Head of caudate nucleus (tissue), 42 donors: ENCODE measurements around the gene CSAD.
A peak's percentile ranks its signal among the peaks of the same experiment; 100 is the strongest.

Source experiments
- DNase-seq, 42 donors: peaks; one replicate each; pipeline versions ENCODE4 v3.0.0 to v3.0.0-alpha.2; 2020 to 2021; ENCODE audit warnings: mixed read lengths in 7 of 42
- intact Hi-C: fragments of 100-400 bp; cut with DNase I; formaldehyde crosslinking; loops from one replicate; pipeline ENCODE4 v1.15.0; 2022

Gene CSAD

DNA sequence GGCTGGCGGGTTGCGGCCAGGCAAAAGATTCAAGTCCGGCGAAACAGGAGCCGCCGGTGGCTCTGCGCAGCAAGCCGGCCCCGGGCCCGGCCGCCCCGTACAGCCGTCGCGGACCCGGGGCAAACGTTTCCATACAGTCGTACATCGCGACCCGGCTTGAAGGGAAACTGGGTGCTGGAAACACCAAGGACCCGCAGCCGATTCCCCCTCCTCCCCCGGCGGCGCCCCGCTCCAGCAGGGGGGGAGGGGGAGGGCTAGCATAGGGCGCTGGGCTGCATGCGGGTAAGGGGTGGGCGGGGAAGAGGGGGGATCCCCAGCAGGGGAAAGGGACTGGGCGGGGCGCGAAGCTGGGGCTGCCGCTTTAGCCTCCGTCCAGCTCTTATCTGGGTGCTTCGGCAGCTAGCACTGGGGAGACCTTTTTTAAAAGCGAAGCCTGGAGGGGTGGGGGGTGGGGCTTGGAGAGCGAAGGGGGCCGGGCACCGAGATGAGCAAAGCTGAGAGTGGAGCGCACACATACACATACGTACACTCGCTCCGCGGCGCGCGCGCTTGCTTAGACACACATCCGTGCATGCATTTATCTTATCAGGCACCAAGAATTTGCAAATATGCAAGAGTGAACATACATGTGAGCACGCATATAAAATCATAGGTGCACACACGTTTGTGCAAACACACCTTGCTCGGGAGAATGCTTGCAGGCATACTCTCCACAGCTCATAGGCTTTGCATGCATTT is 39.4 kb upstream of the CSAD start:
- DNase-seq, result peak in 41 of 42 donors; percentile 50 to 91 (median 77)
- intact Hi-C loops, result loop anchor here (10.0 kb wide), 1 partner anchor 105 kb away; the partner anchor contains the start of gene AAAS

DNA sequence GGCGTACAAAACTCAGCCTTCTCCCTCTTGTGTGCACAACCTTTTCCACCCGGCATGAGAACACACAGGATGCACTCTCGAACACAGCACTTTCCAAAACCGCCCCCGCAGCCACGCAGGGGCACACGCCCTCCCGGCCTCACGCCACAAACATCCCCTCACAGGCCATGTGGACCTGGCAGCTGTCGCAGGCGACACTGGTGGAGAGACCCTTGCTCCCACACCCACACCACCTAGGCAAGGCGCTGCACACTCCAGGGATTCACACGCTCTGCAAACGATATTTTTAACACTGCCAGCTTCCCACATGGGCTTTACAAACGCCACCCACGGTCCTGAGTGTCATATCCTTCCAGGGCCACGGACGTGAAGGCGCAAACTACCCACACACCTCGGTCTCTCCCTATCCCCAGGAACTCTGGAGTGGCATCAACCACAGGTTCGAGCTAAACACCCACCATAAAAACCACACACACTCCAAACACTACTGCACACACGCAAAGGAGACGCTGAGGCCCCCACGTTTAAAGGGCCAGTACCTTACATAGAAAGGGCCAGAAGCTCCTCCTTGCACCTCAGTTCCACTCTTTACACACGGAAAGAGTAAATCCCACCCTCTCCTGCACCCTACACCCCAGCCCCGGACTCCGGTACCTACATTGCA is 38.7 kb upstream of the CSAD start:
- DNase-seq, result peak in 14 of 42 donors; percentile 22 to 56 (median 36)
- intact Hi-C loops, result loop anchor here (10.0 kb wide), 1 partner anchor 105 kb away; the partner anchor contains the start of gene AAAS

DNA sequence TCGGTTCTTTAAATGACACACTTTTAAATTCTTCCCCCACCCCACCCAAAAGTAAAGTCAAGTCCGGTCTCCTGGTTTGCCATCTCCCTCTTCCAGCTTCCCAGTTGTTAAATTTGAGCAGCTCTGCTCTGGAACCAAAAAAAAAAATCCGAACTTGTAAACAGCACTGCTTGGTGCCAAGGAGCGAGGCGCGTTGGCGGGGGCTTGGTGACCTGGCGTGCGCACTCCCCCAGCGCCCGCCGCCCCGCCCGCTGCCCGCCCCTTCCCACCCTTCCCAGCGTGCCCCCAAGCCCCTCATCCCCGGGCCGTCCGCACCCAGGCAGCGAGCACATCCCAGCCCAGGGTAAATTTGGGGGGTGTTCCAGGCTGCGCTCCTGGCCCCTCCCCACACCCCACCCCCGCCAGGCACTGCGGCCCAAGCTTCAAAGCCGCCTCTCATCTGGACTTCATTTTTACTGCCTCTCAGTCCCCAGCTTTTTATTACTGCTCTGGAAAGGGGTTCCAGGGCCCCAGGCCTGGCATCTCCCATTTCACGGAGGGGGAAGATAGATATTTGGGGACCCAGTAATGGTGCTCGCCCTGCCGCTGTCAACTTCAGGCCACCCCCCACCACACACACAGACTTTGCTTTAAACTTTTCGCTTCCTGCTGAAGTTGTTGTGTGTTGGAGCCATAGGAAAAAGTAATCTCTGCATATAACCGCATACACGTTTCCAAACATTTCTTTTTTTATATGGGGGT is 38.0 kb upstream of the CSAD start:
- peak in 2 of 42 donors; percentile 17 to 23 for DNase-seq
- intact Hi-C loops, result loop anchor here (10.0 kb wide), 1 partner anchor 106 kb away; the partner anchor contains the start of gene AAAS

DNA sequence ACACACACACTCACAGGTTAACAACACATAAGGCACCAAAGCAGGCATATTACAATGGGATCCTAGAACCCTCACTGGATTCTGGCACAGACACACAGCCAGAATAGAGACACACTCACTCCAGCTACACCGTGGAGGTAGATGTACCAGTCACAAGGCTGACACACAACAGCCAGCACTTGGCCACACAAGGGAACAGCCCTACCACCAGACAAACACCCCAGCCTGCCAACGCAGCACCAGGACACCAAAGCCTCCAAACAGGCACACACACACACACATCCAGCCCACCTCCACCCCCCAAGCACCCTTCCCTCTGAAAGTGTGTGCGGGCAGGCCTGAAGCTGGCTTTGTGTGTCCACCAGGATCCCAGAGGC is 37.2 kb upstream of the CSAD start:
- DNase-seq, result no peak
- intact Hi-C loops, result loop anchor here (10.0 kb wide), 1 partner anchor 107 kb away; the partner anchor contains the start of gene AAAS

DNA sequence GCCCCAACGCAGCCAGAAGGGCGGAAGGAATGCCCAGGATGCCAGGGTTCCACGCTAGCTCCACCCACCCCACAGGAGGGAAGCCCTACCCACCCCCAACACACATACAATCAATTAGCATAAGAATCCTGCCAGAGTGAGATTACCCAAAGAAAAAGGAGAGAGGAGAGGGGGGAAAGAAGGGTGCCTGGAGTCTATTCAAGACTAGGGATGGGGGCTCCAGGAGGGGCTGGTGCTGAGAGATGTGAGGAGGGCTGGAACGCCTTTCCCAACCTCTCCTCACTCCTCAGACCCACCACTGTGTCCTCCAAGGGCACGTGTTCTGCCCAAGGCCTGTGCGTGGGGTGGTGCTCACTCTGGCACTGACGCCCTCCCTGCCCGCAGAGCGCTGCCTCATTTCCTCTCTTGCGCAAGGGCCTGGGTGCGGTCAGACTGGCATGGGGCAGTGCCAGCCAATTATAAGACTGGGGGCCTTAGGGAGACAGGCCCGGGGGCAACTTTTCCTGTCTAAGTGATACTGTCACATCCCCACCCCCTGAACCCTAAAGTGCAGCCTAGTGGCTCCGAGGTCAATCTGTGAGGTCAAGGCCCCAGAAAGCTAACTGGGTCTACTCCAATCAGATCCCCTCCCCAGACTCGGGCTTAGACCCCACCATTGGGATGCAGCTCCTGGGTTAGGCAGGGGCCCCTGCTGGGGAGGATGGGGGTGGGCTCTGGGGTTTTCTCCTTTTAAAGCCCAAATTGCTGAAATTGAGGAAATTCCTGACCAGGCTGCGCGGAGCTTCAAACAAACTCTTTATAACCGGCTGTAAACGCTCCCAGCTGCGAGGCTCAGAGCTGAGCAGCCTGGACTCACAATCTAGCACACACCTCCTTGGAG is 36.6 kb upstream of the CSAD start:
- DNase-seq, result peak in 2 of 42 donors; percentile 27 to 52
- intact Hi-C loops, result loop anchor here (10.0 kb wide), 1 partner anchor 108 kb away; the partner anchor contains the start of gene AAAS

DNA sequence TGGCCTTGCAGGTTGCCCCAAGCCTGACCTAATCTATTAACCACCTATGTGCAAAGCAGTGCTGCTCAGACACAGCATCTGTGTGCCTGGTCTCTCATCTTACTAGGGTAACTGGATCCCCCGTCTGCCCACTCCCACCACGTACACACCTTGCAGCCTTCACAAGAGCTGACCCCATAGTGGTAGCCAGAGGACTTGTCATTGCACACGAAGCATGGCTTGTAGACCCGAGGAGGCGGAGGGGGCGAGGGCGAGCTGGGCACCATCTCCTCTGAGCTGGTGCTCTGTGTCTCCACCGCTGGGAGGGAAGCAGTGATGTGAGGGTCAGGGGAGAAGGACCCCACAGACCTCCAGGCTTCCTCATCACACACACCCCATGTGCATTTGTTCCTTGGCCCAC is 34.8 kb upstream of the CSAD start:
- intact Hi-C loops, result loop anchor here (10.0 kb wide), 1 partner anchor 109 kb away; the partner anchor contains the start of gene AAAS
- peak in 1 of 42 donors; percentile 18 for DNase-seq

DNA sequence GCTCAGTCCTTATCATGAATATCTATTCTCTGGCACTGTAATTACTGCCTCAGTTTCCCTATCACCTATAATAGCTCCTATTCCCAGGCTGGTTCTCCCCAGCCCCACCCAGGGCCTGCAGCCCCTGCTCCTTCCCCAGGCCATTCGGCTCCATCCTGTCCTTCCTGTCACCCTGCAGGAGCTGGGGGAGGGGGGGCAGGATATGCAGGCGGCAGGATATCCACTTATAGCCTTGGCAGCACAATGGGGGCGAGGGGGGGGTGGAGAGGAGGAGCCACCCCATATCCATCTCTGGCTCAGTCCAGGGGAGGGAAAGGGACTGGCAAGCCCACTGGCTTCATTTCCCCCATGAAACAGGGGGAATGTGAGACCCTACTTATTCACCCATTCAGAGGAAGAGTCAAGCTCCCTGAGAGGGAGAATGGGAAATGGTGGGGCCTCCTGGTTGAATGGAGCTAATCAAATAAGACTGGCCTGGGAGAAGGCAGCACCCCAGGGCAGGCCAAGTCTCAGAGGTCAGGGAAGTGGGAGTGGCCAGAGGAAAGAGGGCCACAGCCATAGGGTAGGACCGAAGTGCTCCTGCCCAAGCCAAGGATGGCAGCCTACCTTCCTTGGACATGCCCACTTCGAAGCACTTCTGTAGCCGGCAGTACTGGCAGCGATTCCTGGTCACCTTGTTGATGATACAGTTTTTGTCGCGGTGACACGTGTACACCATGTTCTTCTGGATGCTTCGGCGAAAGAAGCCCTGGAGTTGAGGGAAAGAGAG is 34.1 kb upstream of the CSAD start:
- peak in 1 of 42 donors; percentile 28 for DNase-seq
- intact Hi-C loops, result loop anchor here (5.0 to 10.0 kb wide), 3 partner anchors 37 to 110 kb away; partner anchors contain the start of genes AAAS and ESPL1

DNA sequence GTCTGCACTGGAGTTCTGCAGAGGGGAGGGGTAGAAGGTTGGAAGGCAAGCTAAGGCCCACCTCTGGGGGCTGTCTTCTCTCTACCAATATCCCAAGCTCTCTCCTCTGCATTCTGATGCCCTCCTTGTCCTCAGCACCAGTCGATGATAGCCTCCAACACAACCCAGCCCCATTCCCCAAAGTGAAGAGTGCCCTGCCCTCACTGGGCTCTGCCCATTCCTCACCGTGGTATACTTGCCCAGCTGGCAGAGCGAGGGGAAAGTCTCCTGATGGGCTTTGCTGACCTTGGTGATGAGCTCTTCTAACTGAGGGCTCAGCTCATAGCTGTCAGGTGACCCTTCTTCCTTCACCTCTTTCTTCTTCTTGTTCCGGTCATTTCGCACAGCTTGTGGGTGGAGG is 33.5 kb upstream of the CSAD start:
- no peak for DNase-seq
- intact Hi-C loops, result loop anchor here (5.0 to 10.0 kb wide), 3 partner anchors 38 to 111 kb away; partner anchors contain the start of genes AAAS and ESPL1

DNA sequence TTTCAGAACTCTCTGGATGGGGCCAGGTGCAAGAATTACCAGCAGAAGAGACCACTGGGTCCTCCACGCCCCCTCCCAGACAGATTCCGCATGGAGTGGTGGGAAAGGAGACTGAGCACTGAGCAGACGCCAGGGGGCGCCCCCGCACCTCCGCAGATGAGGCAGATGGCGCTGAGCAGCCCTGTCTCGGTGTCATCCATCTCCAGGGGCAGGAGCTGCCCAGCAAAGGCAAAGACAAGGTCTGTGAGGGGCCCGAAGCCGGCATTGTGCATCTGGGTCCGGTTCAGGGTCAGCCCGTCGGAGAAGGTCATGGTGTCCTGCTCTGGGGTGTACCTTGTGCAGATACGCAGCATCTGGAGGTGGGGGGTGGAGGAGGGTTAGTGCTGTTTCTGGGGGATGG is 32.6 kb upstream of the CSAD start:
- DNase-seq, result peak; percentile 81 to 97 (median 91)
- intact Hi-C loops, result loop anchor here (2.0 to 10.0 kb wide), 4 partner anchors 39 to 111 kb away; partner anchors contain the start of genes AAAS and ESPL1

DNA sequence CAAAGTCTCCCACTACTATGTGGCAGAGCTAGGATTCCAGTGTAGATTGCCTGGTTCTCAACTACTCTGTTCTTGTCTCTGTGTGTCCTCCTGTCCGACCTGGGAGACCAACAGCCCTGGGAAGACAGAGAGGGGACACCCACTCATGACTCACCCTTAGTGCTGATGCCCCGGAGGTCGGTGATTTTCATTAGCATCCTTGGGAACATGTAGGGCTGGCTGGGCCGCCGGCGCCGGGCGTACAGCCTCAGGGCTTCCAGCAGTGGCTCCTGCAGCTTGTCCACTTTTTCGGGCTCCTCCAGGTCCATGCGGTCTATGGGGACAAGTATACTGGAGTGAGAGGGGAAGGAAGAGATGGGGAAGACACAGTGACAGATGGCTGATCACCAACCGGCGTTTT is 32.2 kb upstream of the CSAD start:
- intact Hi-C loops, result loop anchor here (2.0 to 10.0 kb wide), 4 partner anchors 39 to 112 kb away; partner anchors contain the start of genes AAAS and ESPL1
- peak in 1 of 42 donors; percentile 31 for DNase-seq

DNA sequence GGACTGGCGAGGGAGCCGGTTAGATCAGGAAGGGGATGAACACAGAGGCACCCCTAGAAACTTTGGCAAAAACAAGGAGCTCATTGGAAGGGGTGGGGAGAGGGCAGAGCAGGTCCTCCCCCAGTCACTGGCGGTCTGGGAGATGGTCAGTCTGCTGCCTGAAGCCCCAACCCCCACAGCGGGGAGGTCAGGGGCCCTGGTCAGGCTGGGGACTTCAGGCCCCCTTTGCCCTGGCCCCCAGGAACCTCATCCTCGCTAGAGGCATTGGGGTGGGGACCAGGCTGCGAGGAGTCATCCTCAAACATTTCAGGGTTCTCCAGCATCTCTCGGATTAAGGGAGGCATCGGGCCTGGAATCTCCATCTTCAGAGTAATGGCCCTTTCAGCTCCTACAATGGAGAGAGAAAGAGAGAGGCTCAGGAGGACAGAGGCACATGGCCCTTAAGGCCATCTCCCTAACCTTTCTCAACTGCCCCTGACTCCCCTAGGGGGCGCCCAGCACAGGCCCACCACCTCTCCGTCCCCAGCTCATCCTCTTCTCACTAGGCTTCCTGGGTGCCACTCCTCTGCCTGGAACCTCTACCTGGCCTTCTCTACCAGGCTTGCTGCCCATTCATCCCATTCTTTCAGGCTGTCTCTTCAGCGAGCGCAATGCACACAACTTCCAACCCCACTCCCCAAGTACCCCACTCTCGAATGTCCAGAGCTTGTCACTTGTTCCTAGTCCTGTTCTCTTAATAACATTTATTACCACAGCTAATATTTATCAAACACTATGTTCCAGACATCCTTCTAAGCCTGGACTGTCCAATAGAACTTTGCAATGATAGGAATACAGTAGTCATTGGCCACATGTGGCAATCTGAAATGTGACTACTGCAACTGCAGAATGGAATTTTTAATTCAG is 31.0 kb upstream of the CSAD start:
- intact Hi-C loops, result loop anchor here (2.0 to 10.0 kb wide), 4 partner anchors 41 to 113 kb away; partner anchors contain the start of genes AAAS and ESPL1
- DNase-seq, result no peak

DNA sequence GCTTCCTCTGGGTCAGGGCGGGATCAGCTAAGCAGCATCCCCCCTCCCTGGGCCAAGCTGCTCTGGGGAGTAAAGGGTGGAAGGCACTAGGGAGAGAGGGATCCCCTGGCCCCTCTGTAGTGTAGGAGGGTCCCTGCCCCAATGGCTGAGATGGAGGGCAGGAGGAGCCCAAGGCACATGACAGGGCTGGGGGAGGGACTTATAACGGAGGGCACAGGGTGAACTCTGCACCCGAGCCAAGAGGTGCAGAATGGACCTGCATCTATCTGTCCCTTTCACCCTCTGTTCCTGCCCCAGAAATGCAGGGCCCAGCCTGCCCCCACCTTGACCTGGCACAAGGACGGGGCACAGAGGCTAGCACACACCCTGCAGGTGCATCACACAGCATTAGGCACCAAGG is 30.1 kb upstream of the CSAD start:
- no peak for DNase-seq
- intact Hi-C loops, result loop anchor here (5.0 to 10.0 kb wide), 3 partner anchors 41 to 114 kb away; partner anchors contain the start of genes AAAS and ESPL1

DNA sequence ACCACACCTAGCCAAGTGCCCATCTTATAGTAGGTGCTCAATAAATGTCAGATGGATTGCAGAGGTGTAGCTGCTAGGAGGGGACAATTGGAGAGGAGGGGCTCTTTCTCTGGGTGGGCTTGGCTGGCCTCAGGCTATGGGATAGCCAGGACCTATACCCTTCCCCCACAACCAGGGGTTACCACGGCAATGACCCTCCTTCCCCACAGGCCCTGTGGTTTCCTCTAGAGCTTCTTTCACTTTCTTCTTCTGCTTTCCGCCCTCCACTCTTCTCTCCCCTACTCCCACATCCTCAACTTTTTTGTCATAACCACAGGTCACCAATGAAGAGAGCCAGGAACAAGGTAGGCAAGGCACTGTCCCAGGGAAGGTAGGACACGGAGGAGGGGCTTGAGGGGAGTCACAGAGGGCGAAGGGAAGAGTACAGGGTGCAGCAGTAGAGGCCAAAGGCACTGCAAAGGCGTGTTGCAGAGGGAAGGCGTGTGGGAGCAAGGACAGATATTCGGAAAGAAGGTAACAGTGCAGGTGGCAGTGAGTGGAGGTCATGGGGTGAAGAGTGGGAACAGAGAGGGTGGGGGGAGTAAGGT is 28.2 kb upstream of the CSAD start:
- DNase-seq, result no peak
- intact Hi-C loops, result no loop called here

DNA sequence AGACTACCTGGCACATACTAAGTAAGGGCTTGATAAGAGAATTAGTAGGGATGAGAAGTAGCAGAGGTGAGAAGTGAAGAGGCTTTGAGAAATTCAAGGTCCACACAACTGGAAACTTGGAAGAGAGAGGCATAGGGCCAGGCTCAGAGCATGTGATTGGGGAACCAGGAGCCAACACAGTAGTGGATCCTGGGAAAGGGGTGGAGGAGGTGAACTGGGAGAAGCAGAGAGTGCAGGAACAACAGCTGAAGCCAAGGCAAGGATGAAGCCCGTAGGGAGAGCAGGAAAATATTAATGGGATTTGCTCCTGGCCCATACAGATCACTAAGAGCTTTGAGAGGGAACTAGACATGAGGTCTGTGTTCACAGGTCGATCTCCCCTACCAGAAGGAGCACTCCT is 27.7 kb upstream of the CSAD start:
- no peak for DNase-seq
- intact Hi-C loops, result no loop called here

DNA sequence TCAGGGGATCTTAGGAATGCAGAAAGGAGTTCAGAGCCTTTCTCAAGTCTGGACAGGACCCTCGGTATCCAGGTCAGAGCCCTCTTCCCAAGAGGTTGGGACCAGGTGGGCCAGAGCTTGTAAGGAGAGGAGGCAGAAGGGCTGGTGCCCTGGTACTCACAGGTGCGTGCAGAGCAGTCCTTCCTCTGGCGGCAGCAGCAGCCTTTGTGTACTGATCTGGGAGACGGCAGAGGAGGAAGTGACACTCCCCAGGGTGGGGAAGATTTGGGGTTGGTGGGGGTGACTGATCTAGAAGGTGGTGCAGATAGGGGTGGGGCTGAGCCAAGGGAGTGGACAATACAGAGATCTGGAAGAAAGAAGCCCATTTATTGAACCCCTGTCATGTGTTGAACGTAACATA is 26.3 kb upstream of the CSAD start, which contains the start of gene ITGB7:
ITGB7 (minus strand) TSS at position 210 of the 400 bp plus-strand sequence. CDS start 6,808 bp downstream, outside the sequence.
- peak in 1 of 42 donors; percentile 38 for DNase-seq
- intact Hi-C loops, result no loop called here
